ENCODE results near the gene SLC34A2. TPM values are rescaled to one million over a fixed set of nuclear protein-coding genes. Genes with fewer than 3 reads are reported as not detected.

The SLC34A2 gene
- total RNA-seq, 2 experiments from 2014 or later = not detected

DNA sequence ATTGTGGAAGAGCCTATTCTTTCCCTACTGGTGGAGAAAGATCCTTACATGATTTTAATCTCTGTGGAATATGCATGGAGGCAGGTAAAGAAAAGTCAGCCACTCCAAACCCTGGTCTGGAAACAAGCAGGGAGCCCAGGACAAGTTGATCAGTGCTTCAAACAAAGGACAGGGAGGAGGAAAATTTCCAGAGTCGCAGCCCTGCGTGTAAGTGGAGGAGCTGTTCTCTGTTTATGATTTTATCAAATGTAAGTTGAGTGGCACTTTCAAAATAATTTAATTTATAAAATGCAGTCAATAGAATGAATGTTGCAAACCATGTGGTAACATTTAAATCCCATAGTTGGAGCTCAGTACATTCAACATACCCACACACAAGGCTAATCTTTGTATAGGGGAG is 57.0 kb downstream of the SLC34A2 start:
- POLR2A ChIA-PET = no interaction called here
- CTCF ChIA-PET = interaction anchor here (0.6 kb wide), 1 partner anchor 143 kb away, joined by 4 read pairs; no protein-coding TSS in a partner anchor

DNA sequence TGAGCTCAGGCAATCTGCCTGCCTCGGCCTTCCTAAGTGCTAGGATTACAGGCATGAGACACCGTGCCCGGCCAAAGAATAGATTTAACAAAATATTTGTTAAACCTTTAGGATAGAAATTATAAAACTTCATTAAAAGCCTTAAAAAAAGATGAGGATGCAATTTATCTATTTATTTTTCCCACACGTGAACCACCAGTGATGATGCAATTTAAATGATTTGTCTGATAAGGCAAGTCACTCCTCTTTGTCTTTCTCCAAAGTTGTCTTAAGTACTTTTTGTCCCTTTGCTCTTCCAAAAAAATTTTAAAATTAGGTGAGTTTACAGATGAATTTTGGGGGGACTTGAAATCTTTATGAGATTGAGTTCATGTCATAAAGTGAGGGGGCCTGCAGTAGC is 58.2 kb downstream of the SLC34A2 start:
- ChIA-PET CTCF (interaction anchor here (0.5 kb wide), 1 partner anchor 763 kb away, joined by 5 read pairs; no protein-coding TSS in a partner anchor), POLR2A (interaction anchor here (0.7 kb wide), 1 partner anchor 61 kb away, joined by 3 read pairs; no protein-coding TSS in a partner anchor)

DNA sequence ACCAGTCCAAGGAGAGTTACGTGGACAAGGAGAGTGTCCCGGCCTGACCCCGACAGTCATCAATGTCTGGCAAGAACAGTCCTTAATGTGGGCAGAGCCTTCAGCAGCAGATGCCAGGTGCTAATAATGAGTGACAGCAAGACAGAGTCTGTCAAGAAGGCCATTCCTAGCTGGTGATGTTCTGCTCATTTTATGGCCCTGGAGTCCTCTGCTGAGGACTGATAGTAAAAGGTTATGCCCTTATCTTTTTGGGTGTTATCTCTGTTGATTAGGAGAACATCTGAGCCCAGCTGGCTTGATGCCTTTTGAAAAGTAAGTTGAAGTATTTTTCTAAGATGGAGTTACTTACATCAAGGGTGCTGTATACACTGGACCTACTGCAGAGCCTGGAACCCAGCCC is 67.3 kb downstream of the SLC34A2 start:
- ChIA-PET CTCF (interaction anchor here (0.7 kb wide), 1 partner anchor 488 kb away, joined by 3 read pairs; no protein-coding TSS in a partner anchor), POLR2A (no interaction called here)

DNA sequence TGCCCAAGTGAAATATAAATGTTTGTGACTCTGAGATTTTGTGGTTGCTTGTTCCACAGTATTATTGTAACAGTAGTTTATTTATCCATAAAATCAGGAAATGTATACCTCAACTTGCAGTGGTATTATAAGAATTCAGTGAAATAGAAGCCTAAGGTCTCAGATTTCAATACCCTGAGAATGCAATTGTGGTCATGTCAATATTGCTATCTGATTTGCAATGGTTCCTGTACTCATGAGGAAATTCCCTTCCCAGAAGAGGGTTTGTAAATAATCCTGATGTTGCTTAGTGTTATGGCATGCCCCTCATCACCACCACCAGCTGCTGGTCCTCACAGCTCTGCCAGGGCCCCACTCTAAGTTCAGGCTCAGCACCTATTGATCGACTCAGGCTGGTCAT is 67.8 kb downstream of the SLC34A2 start:
- ChIA-PET CTCF (no interaction called here), POLR2A (no interaction called here)

DNA sequence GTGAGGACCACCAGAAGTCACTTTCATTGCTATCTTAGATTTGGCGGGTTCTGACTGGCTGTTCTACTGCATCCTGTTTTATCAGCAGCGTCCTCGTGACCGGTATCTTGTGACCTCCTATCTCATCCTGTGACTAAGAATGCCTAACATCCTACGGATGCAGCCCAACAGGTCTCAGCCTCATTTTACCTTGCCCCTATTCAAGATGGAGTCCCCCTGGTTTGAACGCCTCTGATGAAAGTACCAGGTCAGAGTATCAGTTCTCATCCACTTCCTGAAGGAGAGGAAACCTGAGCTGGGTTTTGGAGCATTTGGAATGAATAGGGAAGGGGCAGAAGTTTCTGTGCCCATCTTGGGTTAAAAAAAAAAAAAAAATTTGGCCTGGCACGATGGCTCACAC is 70.2 kb downstream of the SLC34A2 start:
- CTCF ChIA-PET = no interaction called here
- POLR2A ChIA-PET = interaction anchor here (0.7 kb wide), 1 partner anchor 301 kb away, joined by 5 read pairs; no protein-coding TSS in a partner anchor

DNA sequence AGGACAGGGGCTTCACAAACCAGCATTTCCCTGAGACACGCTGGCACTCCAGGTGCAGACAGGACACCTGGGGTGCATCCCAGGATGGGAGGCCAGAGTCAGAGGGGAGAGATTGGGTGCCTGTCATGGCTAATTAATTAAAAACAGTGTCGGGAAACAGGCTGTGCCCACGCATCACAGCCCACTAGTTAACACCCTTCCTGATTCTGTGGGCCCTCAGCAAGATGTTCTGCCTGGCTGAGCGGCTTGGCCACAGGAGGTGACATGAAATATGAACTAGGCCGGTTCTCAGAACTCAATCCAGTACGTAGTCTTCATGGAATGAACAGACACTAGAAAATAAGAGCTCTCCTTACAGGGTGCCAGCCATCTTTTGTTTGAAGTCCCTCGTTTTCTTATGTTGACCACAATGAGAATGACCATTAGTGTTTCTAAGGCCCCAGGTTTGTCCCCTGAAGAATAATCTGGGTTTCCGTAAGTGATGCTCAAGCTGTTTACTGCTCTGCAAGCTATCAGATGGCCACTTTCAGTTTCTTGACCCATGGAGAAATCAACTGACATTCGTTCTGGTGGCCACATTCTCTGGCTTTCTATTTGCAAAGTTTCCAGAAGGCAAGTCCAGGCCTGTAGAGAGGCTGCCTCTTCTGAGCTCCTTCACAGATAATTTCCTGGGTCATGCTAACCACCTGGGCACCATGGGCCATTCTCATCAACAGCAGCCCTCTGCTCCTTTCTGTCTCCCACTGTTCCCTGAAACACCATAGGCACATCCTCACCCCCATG is 72.3 kb downstream of the SLC34A2 start:
- CTCF ChIA-PET = no interaction called here
- POLR2A ChIA-PET = no interaction called here

Other genes starting within 250 kb of the SLC34A2 start
- 10 to 100 TPM; 51.6 TPM for gene SEL1L3, start 207.1 kb downstream of the SLC34A2 start, total RNA-seq

Data from activated CD8-positive, alpha-beta memory T cell treated with anti-CD3 and anti-CD28 coated beads for 36 hours (primary cell).